ENCODE measurements around the gene UBE3A.
"Not testable (repeated sequence)": the region's sequence is repeated elsewhere in the genome, so short reads cannot be mapped to it uniquely, and the experiment has no call there.

The UBE3A gene

DNA sequence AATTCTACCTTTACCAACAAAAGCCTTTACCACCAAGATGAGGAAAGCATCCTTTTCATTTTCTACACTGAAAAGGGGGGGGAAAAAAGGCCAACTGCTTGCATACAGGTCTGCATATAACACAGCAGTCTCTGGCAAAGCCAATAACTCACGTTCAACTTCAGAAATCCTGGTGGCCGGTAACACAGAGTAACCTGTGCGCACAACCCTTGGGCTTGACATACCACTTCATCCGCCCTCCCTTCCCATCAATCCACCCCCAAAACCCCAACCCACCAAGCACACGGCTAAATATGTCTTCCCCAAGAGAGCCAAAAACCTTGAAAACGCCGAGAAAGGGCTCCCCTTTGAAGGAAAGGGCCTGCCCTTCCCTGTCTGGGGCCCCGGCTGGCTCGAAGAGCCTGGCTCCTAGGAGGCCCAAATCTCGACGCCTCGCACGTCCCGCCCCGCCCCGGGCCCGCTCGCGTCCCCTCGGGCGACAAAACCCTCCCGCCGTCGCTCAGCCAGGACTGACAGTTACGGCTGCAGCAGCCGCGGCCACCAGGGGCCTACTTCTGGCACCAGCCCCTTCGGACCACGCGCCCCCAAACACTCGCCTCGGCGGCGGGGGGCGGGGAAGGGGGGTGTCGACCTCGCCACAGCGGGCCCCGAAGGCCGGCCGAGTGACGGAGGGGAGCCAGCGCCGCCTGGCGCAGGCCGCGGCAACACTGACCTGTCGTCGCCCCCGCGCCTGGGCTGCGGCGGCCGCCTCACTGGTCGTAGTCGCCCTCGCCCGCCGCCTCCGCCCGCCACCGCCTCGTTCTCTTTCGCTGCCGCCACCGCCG, 835 bp downstream of the UBE3A start:
- DNase-seq (ENCODE audit: low read depth in 2 of 2), result peak; percentile 5 to 11

DNA sequence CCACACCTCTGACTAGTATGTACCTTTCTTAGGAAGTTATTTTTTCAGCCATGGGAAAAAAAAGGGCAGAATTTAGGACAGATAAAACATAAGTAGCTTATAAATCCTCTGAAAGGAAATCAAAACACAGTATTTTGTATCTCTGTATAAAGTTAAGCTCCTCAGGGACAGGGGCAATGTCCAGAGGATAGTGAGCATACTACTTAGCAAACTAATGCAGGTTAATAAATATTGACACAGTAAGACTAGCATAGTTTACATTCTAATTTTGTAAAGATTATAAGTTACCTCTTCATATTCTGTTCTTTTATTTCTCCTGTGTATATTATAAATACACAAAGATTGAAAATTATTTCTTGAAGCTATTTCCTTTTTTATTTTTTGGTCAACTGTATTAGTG, 2.1 kb downstream of the UBE3A start:
- no peak for DNase-seq (ENCODE audit: low read depth in 2 of 2)

DNA sequence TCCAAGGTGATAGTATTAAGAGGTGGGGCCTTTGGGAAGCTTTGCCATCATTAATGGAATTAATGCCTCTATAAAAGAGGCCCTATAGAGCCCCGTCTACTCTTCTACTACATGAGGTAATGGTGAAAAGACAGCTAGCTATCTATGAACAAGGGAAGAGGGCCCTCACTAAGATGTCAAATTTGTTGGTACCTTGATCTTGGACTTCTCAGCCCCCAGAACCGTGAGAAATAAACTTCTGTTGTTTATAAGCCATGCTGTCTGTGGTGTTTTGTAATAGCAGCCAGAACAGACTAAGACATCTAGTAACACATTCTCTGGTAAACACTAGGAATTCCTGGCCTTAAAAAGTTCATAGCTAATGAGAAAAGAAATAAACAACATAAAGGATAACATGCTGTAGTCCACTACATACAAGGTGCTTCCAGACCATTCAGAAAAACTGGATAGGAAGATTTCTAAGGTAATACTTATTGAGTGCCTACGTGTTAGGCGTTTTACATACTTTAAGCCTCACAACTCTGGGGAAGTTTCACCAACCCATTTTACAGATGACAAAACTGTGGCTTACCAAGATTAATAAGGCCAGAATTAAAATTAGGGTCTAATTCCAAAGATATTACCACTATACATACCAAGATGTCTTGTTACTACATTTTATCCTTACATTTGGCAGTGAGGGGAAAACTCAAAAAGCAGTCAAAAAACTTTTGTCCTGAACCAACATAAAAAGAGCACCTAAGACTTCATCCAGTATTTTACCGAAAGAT, 3.2 kb downstream of the UBE3A start:
- DNase-seq (ENCODE audit: low read depth in 2 of 2), result no peak

DNA sequence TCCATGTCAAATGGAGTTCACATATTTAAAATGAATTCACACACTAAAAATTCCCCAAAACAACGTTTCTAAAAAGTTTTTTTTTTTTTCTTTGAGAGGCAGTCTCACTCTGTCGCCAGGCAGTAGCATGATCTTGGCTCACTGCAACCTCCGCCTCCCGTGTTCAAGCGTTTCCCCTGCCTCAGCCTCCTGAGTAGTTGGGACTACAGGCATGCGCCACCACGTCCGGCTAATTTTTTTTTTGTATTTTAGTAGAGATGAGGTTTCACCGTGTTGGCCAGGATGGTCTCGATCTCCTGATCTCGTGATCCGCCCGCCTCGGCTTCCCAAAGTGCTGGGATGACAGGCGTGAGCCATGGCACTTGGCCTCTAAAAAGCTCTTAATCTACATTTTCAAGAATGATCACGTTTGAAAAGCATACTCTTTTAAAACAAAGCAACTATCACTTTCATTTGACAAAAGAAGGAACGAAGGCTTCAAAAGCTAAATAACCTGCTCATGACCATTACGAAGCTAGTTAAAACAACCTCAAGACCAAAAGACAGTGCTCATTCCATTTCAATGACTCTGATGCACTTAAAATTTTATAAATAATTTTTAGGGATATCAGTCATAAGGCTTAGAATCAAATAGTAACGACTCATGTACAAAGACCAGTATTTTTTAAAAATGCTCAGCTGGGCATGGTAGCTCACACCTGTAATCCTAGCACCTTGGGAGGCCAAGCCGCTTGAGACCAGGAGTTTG, 5.5 kb downstream of the UBE3A start:
- no peak for DNase-seq (ENCODE audit: low read depth in 2 of 2)

DNA sequence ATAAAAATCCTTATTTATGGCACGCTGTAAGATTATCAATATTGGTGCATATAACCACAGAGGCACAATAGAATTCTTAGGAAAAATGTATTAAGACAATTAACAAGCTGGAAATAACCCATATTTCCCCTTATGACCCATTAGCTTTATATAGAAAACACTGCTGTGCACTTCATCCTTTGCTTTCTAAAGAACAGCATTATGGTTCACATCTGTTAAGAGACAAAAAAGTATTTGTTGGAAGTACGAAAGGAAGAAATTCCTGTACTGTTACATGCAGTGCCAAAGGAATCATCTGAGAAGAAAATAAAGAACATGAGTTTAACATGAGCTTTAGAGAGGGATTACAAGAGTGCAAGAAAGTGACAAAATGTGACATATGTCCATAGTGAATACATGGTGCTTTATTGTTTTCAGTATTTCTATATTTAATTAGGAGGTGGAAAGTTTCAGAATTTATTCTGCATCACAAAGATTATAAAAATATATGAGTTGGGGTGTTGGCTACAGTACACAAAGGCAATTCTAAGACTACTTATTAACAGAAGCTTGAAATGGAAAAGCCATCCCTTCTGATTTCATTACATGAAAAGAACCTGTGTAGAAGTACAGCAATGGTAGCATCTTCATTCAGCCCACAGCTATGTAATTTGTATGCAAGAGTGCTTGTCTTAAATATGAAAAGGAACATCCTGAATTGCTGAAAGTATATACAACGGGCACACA, 6.8 kb downstream of the UBE3A start:
- no peak for DNase-seq (ENCODE audit: low read depth in 2 of 2)

DNA sequence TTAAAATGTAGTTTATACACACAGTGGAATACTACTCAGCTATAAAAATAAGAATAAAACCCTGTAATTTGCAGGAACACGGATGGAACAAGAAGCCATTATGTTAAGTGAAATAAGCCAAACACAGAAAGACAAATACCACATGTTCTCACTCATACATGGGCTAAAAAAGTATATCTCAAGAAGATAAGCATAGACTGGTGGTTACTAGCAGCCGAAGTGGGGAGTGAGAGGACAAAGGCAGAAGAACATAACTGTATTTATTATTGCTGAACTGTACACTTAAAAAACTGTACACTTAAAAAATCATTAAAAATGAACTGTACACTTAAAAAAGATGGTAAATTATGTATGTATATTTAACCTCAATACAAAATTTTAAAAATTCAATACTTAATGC, 11.0 kb downstream of the UBE3A start:
- no peak for DNase-seq (ENCODE audit: low read depth in 2 of 2)

DNA sequence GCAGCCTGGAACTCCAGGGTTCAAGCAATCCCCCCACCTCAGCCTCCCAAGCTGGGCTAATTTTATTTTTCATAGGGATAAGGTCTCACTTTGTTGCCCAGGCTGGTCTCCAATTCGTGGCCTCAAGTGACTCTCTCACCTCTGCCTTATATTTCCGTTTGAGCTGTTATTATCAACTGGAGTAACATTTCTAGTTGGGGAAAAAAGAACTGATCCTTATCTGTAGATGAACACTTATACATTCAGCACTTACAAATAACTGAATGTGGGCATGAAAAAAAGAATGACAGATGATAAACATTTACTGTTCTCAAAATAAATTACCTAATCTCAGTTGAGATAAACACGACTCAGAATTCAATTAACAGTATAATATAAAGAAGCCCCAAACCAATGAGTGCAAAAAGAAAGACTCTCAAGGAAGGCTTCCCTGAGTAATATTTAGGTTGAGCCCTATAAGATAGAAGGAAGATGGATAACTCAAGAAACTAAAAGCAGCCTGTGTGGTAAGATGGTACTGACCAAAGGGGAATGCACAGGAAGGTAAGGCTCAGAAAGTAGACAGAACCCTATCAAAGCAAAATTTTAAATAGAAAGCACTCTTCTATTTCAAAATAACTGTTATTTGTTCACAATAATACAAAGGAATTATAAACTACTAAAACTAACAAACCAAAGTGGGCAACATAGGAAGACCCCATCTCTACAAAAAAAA, 11.8 kb downstream of the UBE3A start:
- no peak for DNase-seq (ENCODE audit: low read depth in 2 of 2)

DNA sequence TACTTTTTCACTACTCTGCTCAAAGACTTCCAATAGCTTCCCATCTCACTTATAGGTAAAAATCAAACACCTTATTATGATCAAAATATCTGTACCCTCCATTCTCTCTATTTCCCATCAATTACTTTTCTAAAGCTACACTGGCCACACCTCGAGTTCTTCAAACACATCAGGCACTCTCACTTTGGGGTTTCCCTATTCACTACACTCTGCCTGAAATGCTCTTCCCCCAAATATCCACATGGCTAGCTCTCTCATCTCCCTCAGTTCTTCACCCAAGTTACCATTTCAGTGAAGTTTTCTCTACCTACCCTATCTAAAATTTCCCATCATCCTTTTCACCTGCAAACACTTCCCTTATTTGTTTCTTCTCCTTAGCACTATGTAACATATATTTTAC, 14.8 kb downstream of the UBE3A start:
- no peak for DNase-seq (ENCODE audit: low read depth in 2 of 2)

DNA sequence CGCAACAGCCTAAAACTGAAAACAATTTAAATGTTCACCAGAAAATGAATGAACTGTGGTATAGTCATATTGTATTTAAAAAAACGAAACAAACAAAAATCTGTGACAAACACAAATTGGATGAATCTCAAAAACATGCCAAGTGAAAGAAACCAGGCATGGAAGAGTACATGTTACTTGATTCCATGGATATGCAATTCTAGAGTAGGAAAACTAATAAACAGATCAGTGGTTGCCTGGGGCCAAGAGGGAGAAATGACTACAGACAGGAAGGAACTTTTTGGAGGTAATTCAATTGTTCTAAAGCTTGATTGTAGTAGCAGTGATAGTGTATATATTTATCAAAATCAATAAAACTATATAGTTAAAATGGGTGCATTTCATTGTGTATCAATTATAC, 16.8 kb downstream of the UBE3A start:
- no peak for DNase-seq (ENCODE audit: low read depth in 2 of 2)

DNA sequence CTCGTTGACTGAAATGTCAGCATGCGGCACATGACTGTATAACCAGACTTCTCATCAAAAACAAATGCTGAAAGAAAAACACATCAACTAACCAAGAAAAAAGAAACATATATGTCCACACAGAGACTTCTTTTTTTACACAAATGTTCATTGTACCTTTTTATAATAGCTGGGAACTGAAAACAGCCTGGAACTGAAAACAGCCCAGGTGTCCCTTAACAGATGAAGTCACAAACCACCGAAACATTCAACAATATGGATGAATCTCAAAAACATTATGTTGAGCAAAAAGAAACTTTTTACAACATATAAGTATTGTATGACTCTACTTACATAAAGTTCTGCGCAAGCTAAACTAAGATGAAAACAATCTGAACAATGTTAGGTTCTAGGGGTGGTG, 20.6 kb downstream of the UBE3A start:
- DNase-seq (ENCODE audit: low read depth in 2 of 2), result no peak

DNA sequence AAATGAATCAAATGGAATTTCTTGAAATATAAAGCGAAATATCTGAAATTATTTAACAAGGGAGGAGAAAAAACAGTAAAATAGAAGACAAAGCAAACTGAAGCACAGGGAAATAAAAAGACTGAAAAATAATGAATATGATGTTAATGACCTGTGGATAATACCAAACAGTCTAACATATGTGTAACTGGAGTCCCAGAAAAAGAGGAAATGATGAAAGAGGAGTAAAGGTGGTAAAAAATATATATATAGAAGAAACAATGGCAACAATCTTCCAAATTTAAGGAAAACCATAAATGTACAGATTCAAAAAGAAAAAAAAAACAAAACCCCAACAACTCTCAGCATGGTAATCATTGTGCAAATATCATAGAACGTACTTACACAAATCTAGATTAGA, 21.2 kb downstream of the UBE3A start:
- no peak for DNase-seq (ENCODE audit: low read depth in 2 of 2)

DNA sequence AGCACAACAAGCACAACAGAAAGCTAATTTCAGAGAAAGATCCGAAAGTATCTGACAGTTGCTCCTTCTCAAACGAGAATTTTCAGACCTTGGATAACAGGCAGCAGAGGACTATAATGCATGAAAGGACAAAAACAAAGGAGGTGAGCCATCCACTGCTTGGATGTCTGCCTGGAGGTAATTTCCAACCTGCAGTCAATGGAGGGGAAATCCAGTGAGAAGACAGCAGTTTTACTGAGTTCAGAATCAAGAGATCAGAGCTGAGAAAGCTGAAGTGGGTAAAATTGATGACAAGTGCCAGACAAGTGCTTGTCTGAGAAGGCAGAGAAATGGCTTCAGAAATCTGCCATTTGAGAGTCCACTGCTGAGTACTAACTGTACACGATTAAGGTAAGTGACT, 22.1 kb downstream of the UBE3A start:
- no peak for DNase-seq (ENCODE audit: low read depth in 2 of 2)

DNA sequence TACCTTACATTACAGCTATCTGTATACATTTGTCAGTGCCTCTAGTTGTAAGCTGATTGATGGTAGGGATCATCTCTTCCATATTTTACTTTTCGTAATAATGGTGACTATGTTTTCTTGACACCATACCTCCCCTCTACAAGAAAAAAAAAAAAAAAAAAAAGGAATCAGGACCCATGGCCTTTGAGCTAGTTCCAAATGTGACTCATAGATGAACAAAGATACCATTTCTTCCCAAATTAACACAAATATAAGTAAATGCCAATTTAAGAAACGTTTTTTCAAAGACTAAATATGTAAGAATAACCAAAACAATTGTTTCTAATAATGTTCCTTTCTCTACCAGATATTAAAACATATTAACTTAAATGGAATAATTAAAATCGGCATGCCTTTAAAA, 23.1 kb downstream of the UBE3A start:
- DNase-seq (ENCODE audit: low read depth in 2 of 2), result no peak

DNA sequence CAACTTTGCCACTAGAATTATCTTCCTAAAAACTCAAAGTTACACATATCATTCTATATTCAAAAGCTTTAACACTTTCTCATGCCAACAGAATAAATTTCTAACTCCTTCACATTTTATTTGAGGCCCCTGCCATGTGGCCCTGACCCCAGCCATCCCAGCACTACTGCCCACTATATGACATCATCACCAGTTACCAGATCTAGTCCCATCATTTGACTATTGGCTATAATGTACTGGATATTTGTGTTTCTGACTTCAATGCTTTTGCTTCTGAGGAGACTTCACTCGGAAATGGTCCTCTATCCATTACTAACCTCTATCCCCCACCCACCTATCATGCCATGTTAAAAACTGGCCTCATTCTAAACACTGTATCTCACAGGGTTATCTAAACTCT, 23.6 kb downstream of the UBE3A start:
- DNase-seq (ENCODE audit: low read depth in 2 of 2), result no peak

DNA sequence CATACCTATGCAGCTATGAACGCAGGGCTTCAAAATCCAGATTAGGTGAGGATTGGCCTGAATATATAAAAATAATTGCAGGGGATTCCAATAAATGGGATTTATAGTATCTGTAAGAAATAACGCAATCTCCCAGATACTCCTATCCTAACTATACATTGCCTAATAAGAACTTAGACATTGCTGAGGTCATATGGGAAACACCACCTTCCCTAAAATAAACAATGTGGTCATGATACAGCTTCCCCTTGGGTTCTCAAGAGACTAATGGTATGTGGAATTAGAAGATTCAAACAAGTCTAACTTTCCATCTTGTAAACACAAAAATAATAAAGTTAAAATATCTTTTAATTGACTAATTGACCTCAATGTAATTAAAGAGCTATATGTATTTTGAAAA, 28.2 kb downstream of the UBE3A start:
- DNase-seq (ENCODE audit: low read depth in 2 of 2), result no peak

DNA sequence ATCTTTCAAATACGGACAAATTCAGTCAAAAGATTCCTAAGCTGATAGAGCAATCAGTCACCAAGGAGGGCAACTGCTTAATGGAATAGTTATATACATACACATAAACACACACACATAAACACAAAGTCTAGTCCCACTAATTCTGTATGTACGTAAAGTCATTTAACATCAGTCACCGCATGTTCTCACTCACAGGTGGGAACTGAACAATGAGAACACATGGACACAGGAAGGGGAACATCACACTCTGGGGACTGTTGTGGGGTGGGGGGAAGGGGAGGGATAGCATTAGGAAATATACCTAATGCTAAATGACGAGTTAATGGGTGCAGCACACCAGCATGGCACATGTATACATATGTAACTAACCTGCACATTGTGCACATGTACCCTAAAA, 29.1 kb downstream of the UBE3A start:
- not testable (repeated sequence) for DNase-seq (ENCODE audit: low read depth in 2 of 2)

DNA sequence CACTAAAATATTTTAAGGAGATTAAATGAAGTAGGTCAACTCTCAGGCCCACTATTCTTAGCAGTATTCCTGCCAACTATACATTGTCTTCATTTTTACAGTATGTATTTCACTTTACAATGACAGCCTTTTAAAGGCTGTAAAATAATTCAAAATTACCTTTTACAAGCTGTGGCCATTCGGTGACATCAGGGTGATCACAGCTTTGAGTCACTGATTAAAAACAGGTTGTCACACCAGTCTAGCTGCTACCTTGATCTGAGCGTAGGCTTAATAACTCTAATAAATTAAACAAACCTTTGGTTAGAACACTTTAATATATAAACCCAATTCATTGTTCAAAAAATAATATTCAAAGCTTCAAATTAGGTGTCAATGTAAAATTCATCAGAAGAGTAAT, 29.9 kb downstream of the UBE3A start:
- no peak for DNase-seq (ENCODE audit: low read depth in 2 of 2)

DNA sequence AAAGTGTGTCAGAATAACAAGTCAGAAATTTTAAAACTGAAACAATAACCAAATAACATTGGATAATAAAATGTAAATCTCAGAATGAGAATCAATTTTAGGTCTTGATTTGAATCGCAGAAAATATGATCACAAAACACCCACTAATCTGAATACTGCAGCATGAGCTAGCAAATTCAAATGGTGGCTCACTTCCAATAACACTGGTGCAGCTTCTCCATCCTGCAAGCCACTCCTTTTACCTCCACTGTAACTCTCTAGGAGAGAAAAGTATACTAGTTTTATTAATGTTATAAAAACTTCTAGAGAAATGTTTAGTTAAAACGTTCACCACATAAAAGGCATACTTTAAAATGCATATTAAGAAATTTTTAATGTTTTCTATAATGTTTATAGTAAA, 30.4 kb downstream of the UBE3A start:
- no peak for DNase-seq (ENCODE audit: low read depth in 2 of 2)

DNA sequence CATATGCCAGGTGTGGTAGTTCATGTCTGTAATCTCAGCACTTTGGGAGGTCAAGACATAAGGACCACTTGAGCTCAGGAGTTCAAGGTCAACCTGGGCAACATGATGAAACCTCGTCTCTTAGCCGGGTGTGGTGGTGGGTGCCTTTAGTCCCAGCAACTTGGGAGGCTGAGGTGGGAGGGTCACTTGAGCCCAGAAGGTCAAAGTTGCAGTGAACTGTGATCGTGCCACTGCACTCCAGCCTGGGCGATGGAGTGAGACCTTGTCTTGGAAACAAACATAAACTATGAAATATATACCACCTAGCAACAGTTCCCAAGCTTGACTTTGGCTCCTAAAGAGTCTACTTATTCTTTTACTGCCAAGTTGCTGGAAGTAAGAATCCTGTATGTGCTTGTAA, 30.9 kb downstream of the UBE3A start:
- DNase-seq (ENCODE audit: low read depth in 2 of 2), result no peak

DNA sequence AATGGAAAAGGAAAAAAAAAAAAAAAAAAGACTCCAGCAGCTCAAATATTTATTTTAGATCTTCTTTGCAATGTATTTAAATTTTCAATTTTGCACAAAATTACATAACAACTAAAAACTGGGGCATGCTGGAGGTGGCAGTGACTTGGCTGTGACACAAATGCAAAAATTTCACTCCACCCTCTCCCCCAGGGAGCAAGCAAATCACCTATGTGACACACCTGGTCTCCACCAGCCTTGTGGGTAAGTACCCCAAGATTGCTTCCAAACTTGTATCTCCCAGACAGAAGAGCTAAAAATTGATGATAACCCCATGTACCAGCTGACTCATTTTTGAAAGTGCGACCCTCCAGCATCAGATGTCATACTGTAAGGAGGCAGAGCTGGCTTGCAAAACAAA, 32.0 kb downstream of the UBE3A start:
- DNase-seq (ENCODE audit: low read depth in 2 of 2), result no peak

DNA sequence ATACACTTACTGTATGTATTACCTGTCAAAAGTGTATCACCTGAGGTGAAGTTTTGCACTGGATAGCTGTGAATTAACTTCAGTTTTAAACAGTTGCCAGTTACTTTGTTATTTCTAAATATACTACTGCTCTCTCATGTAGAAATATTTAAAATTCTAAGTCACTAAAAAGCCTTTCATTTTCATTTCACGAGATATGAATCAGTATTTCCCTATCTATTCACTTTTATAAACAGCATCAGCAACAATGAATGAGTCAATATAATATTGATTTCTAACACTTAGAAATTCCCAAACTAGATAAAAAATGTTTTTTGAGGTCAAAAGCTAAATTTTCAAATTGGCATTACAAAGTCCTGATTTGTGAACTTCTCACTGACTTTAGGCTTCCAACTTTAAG, 32.6 kb downstream of the UBE3A start:
- no peak for DNase-seq (ENCODE audit: low read depth in 2 of 2)
